TTC549 (cell line): ENCODE measurements around the gene B3GALNT2.
A peak's percentile ranks its signal among the peaks of the same experiment; 100 is the strongest.

Experiments used
- FAIRE-seq: peaks from 2 replicates; lab custom pipeline; 2012; peaks lifted over from hg19 to GRCh38; lab: Jason Lieb, UNC

Gene B3GALNT2

DNA sequence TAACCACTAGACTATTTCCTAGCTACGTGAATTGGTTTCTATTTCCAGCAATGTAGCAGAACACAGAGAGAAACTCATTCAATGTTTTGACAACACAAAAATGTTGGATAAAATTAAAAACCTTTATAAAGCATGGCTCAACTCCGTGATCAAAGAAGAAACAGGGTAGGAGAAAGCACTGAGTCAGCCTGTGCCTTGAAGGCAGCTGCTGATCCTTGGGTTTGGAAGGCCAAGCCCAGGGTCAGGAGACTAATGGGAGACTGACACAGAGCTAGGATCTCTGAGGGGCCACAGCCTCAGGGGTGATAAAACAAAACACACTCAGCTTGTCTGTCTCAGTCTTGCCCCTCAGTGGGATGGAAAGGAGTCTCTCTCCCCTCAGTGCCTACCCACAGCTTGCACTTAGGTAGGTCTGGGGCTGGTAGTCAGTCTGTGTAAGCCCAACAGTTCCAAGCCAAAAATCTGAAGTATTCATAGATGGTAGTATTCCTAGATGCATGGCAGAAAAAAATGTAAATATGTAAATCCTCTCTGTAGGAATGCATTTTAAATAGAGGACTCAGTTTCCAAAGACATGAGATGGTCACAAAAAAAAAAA, 53.3 kb downstream of the B3GALNT2 start:
- FAIRE-seq: no peak

- FAIRE-seq: no peak
Observed at GRCh38 chr1:235450433-235450832, 53.8 kb downstream of the B3GALNT2 start.

GRCh38 chr1:235448616-235449015, 55.6 kb downstream of the B3GALNT2 start:
- no peak for FAIRE-seq

- peak; percentile 33 for FAIRE-seq
Observed at GRCh38 chr1:235442788-235443429, 61.3 kb downstream of the B3GALNT2 start.

DNA sequence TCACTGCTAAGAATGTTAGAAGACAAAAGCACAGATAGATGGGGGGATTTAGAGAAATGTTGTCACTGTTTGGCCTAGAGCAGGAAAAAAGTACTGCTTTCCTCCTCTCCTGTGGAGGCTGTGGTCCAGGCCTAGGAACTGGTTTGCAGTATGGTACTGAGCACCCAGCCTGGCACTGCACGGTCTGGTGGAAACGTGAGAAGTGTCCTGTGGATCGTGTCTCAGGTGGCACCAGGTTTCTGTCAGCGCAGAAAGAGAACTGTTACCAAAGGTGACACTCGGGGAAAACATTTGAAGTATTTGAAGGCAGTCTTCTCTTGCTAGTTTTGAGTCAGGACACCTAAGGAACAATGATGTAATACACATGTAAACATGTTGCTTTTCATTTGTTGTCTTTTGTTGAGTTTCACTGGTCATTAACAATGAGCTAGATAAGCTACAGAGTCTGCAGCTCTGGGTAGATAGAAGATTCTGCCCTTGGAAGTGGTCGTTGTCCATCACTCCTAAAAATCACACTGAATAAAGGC, 63.0 kb downstream of the B3GALNT2 start:
- FAIRE-seq: no peak

- FAIRE-seq: no peak
Observed at GRCh38 chr1:235434001-235434400, 70.3 kb downstream of the B3GALNT2 start.

DNA sequence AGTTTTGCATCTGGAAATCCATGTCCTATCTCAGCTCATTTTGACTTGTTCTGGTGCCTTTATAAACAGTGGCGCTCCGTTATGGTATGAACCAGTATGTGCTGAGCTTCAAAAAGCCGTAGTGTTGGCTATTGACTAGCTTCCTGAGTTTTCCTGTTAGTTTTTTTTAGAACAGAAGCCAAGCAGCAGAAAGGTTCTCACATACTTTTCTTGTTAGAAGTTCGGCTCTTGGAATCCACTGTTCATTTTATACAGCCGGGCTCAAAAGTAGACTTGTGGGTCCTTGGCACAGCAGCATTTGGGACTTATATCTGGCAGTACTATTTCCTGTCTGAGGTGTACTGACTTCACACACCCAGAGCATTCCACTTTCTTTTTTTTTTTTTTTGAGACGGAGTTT, 73.3 kb downstream of the B3GALNT2 start:
- no peak for FAIRE-seq

- no peak for FAIRE-seq
Observed at GRCh38 chr1:235429143-235429542, 75.1 kb downstream of the B3GALNT2 start.

GRCh38 chr1:235427447-235427846, 76.8 kb downstream of the B3GALNT2 start:
- no peak for FAIRE-seq

GRCh38 chr1:235426680-235427079, 77.6 kb downstream of the B3GALNT2 start:
- FAIRE-seq: no peak

GRCh38 chr1:235426143-235426542, 78.1 kb downstream of the B3GALNT2 start:
- FAIRE-seq: no peak

- FAIRE-seq: no peak
Observed at GRCh38 chr1:235425357-235425756, 78.9 kb downstream of the B3GALNT2 start.

DNA sequence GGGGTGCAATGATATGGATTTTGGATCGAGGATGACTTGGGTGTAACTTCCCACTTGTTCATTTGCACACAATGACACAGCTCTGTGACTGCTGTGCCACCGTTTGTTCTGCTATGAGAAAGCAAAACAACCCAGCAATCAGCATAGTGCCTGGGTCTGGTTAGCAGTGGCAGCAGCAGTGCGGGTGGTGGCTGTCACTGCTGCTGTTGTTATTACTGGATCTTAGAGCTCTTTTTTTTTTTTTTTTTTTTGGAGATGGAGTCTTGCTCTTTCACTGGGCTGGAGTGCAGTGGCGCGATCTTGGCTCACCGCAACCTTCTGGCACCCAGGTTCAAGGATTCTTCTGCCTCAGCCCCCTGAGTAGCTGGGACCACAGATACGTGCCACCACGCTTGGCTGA, 80.2 kb downstream of the B3GALNT2 start:
- FAIRE-seq: no peak

GRCh38 chr1:235423214-235423652, 81.0 kb downstream of the B3GALNT2 start:
- FAIRE-seq: no peak

GRCh38 chr1:235421751-235422150, 82.5 kb downstream of the B3GALNT2 start:
- FAIRE-seq: no peak

DNA sequence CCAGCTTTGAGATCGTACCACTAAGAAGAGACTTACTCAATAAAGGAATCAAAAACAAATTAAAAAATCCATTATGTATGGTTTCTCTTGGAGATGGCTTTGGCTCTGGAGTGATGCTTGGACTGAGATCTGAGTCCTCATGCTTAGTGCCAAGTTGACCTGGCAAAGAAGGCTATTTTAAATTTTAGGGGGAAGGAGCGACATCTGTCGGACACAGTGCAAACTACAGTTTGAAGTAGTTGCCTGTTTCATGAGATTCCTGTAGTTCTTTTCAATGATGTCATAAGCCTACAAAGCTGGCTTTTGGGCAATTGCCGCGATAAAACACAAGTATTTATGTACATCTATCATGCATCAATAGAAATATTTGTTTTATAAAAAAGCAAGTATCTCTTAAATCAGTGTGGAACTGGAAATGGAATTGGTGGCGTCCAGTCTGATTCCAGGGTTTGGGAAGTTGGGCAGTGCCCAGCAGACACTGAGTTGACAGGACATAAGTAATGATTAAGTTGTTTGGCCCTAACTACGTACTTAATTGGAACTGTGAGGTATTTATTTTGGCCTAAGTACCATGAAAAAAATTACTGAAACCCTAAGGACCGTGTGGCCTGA, 87.1 kb downstream of the B3GALNT2 start:
- FAIRE-seq: peak; percentile 97

GRCh38 chr1:235416662-235417049, 87.6 kb downstream of the B3GALNT2 start:
- no peak for FAIRE-seq

GRCh38 chr1:235415008-235415904, 89.0 kb downstream of the B3GALNT2 start:
- peak; percentile 96 for FAIRE-seq

DNA sequence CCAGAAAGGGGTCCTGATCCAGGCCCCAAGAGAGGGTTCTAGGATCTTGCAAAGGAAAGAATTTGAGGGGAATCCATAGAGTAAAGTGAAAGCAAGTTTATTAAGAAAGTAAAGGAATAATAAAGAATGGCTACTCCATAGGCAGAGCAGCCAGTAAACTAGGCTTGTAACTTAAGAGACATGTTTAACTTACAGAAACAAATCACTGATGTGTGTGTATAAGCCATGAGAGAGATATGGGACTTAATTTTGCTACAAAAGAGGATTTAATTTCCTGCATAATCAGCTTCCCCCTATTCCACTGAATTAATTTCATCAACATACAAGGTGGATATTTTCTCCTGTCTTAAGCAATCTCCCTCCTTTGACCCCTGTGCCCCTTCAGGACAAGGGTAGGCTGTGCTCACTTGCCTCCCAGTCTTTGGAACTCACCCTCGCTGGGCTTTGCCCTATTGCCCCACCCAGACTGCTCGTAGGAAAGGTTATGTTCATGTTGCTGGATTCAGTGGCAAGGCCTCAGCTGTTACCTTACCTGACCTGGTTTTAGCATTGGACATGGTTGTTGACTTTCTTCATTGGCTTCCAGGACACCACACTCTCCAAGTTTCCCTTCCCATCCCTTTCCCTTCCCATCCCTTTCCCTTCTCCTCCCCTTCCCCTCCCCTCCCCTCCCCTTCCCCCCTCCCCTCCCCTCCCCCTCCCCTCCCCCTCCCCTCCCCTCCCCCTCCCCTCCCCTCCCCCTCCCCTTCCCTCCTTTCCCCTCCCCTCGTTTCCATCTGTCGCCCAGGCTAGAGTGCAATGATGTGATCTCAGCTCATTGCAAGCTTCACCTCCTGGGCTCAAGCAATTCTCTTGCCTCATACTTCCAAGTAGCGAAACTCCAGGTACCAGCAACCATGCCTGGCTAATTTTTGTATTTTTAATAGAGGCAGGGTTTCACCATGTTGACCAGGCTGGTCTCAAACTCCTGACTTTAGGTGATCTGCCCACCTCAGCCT, 92.5 kb downstream of the B3GALNT2 start:
- no peak for FAIRE-seq

DNA sequence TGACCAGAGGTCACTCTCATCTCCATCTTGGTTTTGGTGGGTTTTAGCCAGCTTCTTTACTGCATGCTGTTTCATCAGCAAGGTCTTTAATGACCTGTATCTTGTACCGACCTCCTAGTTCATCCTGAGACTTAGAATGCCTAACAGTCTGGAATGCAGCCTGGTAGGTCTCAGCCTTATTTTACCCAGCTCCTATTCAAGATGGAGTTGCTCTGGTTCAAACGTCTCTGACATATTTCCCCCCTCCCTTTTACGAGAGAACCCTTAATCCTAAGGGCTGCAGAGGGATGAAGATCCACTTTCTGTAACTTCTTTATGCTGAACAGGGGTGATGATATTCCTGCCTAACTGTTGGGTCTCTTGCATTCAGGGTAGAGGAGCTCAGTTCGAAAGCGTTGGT, 93.8 kb downstream of the B3GALNT2 start:
- no peak for FAIRE-seq
